Measurements from ENCODE around the gene DPP10.
"Not testable (repeated sequence)": the region's sequence is repeated elsewhere in the genome, so short reads cannot be mapped to it uniquely, and the experiment has no call there.

Gene DPP10

DNA sequence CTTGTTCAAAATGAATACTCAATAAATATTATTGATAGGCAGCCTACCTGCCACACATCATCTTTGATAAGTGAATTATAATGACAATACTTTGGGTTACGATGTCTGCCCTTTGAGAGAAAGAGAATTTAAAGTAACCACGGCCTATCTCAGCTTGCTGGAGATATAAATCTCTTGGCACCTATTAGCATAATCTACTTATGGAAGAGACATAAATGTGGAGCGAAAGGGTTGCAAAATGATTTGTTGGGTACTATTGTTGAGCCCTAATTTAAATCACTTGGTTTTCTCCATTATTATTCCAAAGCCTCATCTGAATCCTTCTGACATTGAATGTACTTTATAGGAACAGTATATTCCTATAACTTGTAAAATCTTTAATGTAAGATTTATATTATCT is 520.1 kb downstream of the DPP10 start:
- DNase-seq (ENCODE audit: low spot score): no peak

DNA sequence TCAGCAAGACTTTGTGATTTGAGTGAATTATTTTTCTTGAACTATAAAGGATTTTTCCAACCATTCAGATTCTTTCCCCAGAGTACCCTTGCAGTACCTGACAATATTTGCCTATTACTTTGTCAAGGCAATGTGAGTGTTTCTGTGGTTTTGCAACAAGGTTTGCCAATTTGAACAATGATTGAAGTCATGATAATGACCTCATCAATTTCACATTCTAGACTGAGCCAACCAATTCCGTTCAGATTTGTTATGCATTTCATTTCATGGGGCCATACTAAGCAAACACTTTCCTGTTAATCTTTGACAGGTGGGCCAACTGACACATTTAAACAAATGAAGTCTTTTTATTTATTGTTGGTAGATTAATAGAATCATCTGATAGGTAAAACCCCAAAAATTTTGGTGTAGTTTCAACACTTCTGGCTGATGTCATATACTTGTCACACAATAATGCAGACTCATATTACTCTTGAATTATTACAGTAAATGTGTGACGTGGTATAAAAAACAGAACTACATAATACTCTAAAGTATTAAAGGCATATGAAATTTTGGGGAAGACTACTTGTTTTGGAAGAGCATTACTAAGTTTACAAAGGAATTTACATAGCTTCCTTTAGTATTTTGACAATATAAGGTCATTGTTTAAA is 526.4 kb downstream of the DPP10 start:
- DNase-seq (ENCODE audit: low spot score): no peak

DNA sequence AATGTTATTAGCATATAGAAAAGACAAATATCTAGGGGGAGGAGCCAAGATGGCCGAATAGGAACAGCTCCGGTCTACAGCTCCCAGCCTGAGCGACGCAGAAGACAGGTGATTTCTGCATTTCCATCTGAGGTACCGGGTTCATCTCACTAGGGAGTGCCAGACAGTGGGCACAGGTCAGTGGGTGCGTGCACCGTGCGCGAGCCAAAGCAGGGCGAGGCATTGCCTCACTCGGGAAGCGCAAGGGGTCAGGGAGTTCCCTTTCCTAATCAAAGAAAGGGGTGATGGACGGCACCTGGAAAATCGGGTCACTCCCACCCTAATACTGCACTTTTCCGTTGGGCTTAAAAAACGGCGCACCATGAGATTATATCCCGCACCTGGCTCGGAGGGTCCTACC is 561.9 kb downstream of the DPP10 start:
- DNase-seq (ENCODE audit: low spot score): not testable (repeated sequence)

GRCh38 chr2:115011721-115012120 is 569.3 kb downstream of the DPP10 start:
- DNase-seq (ENCODE audit: low spot score): no peak

DNA sequence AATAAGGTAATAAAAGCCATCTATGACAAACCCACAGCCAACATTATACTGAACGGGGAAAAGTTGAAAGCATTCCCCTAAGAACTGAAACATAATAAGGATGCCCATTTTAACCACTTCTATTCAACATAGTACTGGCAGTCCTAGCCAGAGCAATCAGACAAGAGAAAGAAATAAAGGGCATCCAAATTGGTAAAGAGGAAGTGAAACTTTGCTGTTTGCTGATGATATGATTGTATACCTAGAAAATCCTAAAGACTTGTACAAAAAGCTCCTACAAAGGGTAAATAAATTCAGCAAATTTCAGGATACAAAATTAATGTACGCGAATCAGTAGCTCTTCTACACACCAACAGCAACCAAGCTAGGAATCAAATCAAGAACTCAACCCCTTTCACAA is 579.6 kb downstream of the DPP10 start:
- not testable (repeated sequence) for DNase-seq (ENCODE audit: low spot score)

DNA sequence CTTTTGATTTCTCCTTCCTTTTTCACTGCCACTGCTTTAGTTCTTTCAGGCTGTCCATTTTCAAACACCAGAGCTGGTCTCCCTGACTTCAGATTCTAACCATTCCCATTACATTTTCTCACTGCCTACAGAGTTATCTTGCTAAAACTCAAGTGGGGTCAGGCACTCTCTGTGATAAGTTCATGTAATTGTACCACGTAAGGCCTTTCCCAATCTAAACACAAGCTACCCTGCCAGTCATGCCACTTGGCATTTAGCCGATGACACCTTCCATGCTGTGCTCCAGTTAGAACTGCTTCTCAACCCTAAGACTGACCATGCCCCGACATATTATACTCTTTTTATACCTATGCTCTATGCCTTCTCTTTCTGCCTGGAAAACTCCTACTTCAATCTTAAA is 592.4 kb downstream of the DPP10 start:
- DNase-seq (ENCODE audit: low spot score): no peak

DNA sequence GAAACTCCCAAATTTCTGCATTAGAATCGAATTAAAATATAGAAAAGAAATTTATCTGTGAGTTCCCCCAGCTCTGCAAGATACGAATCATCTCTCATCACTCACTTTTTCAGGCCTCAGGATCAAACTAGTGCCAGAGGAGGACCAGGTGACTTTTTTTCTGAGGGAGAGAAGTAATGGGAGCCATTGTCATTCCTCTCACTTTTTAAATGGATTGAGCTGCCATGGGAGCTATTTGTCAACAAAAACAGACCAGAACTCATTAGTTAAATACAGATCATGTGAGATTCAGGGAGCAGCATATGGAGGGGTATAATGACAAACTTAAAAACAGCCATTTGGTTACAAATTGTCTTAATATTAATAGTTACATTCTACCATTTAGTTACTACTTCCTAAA is 594.4 kb downstream of the DPP10 start:
- no peak for DNase-seq (ENCODE audit: low spot score)

- no peak for DNase-seq (ENCODE audit: low spot score)
These were observed 615.0 kb downstream of the DPP10 start for GRCh38 chr2:115057473-115057872.

DNA sequence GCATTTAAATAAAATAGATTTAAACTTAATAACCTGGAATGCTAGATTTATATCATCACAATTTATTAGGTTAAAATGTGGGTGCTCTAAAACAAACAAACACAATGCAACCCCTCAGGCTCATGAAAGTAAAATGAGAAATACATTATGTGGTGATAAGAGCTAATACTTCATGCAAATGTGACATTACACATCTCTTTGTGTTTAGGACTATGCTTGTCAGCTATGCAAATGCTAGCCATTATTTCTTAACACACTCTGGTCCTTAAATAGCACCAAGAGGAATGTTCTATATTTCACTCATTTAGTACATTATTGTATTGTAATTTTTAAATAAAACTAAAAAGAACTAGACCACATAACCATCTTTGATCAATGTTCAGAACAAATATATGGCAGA is 627.6 kb downstream of the DPP10 start:
- no peak for DNase-seq (ENCODE audit: low spot score)

DNA sequence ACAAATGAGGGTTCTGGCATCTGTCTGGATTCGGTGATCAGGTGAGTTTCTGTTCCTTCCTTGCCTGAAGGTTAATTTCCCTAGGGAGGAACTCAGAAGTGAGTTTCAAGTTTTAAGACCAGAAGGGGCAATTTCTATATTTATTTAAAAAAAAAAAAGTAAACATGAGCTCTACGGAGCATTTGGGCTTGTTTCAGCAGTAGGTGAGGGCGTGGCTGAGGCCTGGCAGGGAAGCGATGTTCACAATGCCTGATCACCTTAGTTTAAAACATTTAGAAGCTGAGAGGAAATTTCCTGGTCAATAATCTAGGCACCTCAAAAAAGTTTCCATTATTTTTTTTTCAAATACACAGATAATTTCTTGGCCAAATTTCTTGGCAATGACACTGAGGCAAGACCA is 629.1 kb downstream of the DPP10 start:
- no peak for DNase-seq (ENCODE audit: low spot score)

GRCh38 chr2:115075800-115076199 is 633.4 kb downstream of the DPP10 start:
- DNase-seq (ENCODE audit: low spot score): peak; percentile 14

DNA sequence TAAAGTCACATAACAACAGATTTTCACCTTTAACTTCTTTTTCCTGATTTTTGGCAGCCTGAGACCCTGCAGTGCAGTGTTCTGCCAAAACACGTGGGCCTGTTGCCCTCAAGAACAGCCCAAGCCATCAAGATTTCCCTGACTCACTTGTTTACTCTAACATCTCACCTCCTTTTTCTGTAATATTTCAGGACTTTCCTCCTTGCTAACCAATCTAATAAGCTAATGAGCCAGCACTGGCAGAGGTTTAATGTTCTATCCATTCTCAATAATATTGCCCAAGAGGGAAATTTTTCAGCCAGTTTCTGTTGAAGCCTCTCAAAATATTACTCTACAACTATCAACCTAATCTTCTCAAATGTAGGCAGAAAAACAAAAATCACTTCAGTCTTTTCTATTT is 635.2 kb downstream of the DPP10 start:
- DNase-seq (ENCODE audit: low spot score): no peak

GRCh38 chr2:115083225-115083624 is 640.8 kb downstream of the DPP10 start:
- peak; percentile 64 for DNase-seq (ENCODE audit: low spot score)

DNA sequence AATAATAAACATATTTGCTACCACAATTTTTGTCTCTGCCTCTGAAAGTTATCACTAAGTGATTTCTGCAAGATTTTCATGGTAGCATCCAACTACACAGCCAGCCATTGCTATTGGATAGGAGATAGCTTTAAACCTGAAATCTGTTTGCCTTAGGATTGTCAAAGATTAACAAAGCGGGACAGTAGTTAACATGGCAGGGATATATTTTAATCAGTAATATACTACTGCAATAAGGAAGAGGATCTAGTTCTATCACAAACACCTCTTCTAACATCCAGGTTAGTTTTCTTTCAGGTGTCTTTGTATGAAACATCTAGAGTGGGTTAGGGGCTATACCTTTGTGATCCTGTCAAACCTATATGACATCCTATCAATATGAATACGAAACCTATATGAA is 641.3 kb downstream of the DPP10 start:
- no peak for DNase-seq (ENCODE audit: low spot score)

DNA sequence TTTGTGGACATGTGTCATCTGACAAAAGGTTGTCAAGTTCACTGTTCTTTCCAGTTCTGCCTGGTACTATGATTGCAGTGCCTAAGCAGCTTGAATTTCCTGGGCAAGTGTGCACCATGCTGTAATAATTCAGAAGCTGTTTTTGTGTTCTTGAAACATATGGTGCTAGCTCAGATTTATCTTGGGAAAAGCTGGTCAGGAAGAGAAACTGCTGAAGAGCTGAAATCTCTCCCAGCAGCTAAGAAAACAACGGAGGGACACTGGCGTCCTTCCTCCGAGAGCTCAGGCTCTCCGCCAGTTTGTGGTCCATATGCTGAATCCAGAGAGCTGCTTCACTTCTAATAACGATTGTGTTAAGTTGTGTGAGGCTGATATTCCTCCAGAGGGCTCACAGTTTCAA is 642.0 kb downstream of the DPP10 start:
- peak; percentile 23 for DNase-seq (ENCODE audit: low spot score)

GRCh38 chr2:115086051-115086620 is 643.7 kb downstream of the DPP10 start:
- not testable (repeated sequence) for DNase-seq (ENCODE audit: low spot score)

DNA sequence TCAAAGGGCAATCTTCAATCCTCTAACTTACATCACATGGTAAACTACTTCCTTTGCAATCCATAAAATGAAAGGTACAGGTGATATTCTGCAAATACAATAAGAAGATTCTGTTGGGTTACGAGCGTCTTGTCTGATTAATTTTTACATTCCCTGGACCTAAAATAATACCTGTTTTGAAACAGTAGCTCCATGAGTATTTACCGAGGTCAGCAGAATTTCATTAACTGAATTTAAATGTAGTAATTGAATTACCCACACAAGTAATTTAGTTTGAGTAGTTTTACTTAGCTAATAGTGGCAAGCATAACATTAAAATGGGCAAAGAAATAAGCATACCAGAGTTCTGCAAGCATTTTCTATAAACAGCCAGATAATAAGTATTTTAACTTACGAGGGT is 652.0 kb downstream of the DPP10 start:
- DNase-seq (ENCODE audit: low spot score): no peak

DNA sequence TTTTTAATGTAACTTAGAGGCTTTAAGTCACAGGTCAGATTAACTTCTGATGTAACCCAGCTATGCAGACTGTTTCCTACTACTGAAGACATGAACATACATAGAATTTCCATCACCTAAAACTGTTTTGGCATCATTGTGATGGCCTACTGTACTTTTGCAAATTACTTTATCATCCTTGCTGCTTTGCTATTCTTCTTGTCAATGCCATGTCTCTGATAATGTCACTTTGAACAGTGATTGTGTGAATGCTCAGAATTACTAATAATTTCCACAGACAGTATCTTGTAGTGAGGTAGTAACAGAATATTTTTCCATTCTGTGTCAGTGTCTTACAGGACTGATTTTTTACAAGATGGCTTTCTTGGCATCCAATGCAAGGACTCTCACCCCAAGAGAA is 663.5 kb downstream of the DPP10 start:
- no peak for DNase-seq (ENCODE audit: low spot score)

- no peak for DNase-seq (ENCODE audit: low spot score)
These were observed 672.7 kb downstream of the DPP10 start for GRCh38 chr2:115115135-115115534.

DNA sequence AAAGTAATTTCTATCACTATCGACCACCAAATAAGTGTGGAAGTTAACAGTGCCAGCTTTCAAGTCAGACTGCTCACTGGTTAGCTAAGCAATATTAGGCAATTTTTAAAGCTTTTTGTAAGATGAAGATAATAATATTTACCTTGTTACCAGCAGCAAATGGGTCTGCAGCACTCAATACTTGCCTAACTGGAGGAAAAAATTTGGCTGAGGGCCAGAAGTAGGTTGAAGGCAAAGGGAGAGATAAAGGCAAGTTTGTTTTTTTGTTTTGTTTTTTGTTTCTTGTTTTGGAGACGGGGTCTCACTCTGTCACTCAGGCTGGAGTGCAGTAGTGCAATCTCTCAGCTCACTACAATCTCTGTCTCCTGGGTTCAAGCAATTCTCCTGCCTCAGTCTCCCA is 675.9 kb downstream of the DPP10 start:
- DNase-seq (ENCODE audit: low spot score): no peak

GRCh38 chr2:115119086-115119485 is 676.6 kb downstream of the DPP10 start:
- no peak for DNase-seq (ENCODE audit: low spot score)

- DNase-seq (ENCODE audit: low spot score): no peak
These were observed 680.3 kb downstream of the DPP10 start for GRCh38 chr2:115122701-115123100.

DNA sequence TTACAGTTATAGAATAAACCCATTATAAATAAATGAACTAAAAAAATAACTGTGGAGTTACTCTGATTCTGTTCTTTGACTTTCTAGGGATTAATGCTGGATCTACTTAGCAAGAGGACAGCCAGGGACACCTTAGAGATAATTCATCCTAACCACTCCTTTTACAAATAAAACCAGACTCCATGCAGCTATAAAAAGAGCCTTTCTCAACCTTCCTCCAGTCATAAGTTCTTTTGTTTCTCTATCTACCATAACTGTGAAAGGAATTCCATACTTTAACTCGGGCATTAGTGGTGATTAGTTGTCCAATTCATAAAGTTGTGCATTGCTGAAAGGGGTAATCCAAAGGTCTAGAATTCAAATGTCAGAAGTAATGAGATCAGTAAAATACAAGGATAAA is 682.4 kb downstream of the DPP10 start:
- no peak for DNase-seq (ENCODE audit: low spot score)

DNA sequence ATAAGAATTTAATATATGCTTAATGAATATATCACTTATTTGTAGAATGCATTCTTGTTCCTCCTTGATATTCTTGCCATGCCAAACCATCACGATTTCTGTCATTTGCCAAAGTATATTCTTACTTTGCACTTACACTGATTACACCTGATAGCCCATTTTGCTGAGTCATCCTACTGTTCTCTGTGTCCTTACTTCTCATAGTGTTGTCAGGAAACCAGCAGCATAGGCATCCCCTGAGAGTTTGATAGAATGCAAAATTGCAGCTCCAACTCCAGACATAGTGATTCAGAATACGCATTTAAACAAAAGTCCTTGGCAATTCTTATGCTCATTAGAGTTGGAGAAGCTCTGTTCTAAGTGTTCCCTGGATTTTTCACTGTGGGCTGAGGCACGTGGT is 687.1 kb downstream of the DPP10 start:
- DNase-seq (ENCODE audit: low spot score): no peak
